A549 (cell line): ENCODE results near the gene SORD. TPM values are rescaled to one million over a fixed set of nuclear protein-coding genes. Genes with fewer than 3 reads are reported as not detected.
"Not testable (repeated sequence)": the region's sequence is repeated elsewhere in the genome, so short reads cannot be mapped to it uniquely, and the experiment has no call there.

Experiments used
- ATAC-seq, 2 experiments: fragments of 200-7000 bp in 1 of 2; fragments of >200 bp in 1 of 2; cut with Nextera tagmentation in 1 of 2; cut with Tn5 transposase in 1 of 2; 3 replicates each; pipeline versions ENCODE4 v1.8.0 to v1.9.1; 2018 to 2020; ENCODE audit warnings: mild to moderate bottlenecking in 1 of 2, moderate library complexity in 1 of 2
- CTCF ChIA-PET: fragments of 300-600 bp; sonication (Branson Sonifier 250); formaldehyde crosslinking; extraction: SDS; loops from one replicate; lab custom pipeline; 2021; ENCODE audit warnings: antibody characterized with exemption, inconsistent platforms; lab: Yijun Ruan, JAX
- POLR2A ChIA-PET: fragments of 350-600 bp; formaldehyde crosslinking; extraction: SDS; loops from one replicate; lab custom pipeline; 2021; ENCODE audit warnings: antibody characterized with exemption, inconsistent platforms; lab: Yijun Ruan, JAX
- DNase-seq, 2 experiments: peaks; one replicate each; pipeline versions ENCODE4 v3.0.0 to v3.0.0-alpha.2; 2011 to 2016; ENCODE audit warnings: low read depth in 1 of 2, low spot score in 1 of 2
- FAIRE-seq: peaks from 2 replicates; lab custom pipeline; 2011; peaks lifted over from hg19 to GRCh38; lab: Jason Lieb, UNC
- H3K27ac ChIP-seq, 2 experiments: fragments of >200 bp; sonication (Bioruptor Twin); formaldehyde crosslinking; 3 replicates each; pipeline ENCODE4 v1.5.1; 2016 to 2017
- H3K4me1 ChIP-seq: fragments of >200 bp; sonication (Bioruptor Twin); formaldehyde crosslinking; 3 replicates; pipeline ENCODE4 v1.6.1; 2016
- H3K4me2 ChIP-seq: fragments of >200 bp; sonication (Bioruptor Twin); formaldehyde crosslinking; 3 replicates; pipeline ENCODE4 v1.6.1; 2016
- H3K4me3 ChIP-seq: fragments of >200 bp; sonication (Bioruptor Twin); formaldehyde crosslinking; 3 replicates; pipeline ENCODE4 v1.5.1; 2016
- H3K9me3 ChIP-seq: fragments of >200 bp; sonication (Bioruptor Twin); formaldehyde crosslinking; 3 replicates; pipeline ENCODE4 v1.6.1; 2016
- EHF ChIP-seq: fragments of 250-450 bp; sonication (Bioruptor Pico); IDR thresholded peaks from 2 replicates; pipeline ENCODE4 v1.5.0; 2020; ENCODE audit warnings: mild to moderate bottlenecking
- EHMT2 ChIP-seq: fragments of 200-600 bp; sonication (generic); IDR thresholded peaks from 2 replicates; pipeline ENCODE4 v1.6.1; 2016; ENCODE audit warnings: antibody characterized with exemption, low read depth, mild to moderate bottlenecking, moderate library complexity
- EP300 ChIP-seq, 2 experiments: fragments of >200 bp; sonication (Bioruptor Twin); formaldehyde crosslinking; IDR thresholded peaks; 2 replicates in 1 of 2; 3 replicates in 1 of 2; pipeline ENCODE4 v1.6.1; 2016 to 2017
- GATA3 ChIP-seq: IDR thresholded peaks from 2 replicates; pipeline ENCODE4 v1.6.1; 2012; ENCODE audit warnings: borderline replicate concordance
- HDAC2 ChIP-seq: fragments of 200-600 bp; sonication (generic); IDR thresholded peaks from 2 replicates; pipeline ENCODE4 v1.6.1; 2016
- HEYL ChIP-seq: fragments of 250-450 bp; sonication (Bioruptor Pico); IDR thresholded peaks from 2 replicates; pipeline ENCODE4 v1.8.0; 2021; ENCODE audit warnings: mild to moderate bottlenecking, moderate library complexity
- HOXB5 ChIP-seq: fragments of 250-450 bp; sonication (Bioruptor Pico); IDR thresholded peaks from 2 replicates; pipeline ENCODE4 v1.5.0; 2020; ENCODE audit warnings: mild to moderate bottlenecking, moderate library complexity
- JUN ChIP-seq, 2 experiments: fragments of >200 bp; sonication (Bioruptor Twin); formaldehyde crosslinking; IDR thresholded peaks; 2 replicates in 1 of 2; 3 replicates in 1 of 2; pipeline ENCODE4 v1.6.1; 2016 to 2017
- MAFK ChIP-seq: fragments of 450-650 bp; IDR thresholded peaks from 2 replicates; pipeline ENCODE4 v1.6.1; 2014; ENCODE audit not compliant: partially characterized antibody
- MAZ ChIP-seq: fragments of 150-350 bp; IDR thresholded peaks from 2 replicates; pipeline ENCODE4 v1.6.1; 2014; ENCODE audit warnings: antibody characterized with exemption, low read depth, low read length, borderline replicate concordance
- MYC ChIP-seq: IDR thresholded peaks from 2 replicates; pipeline ENCODE4 v1.6.1; 2012; ENCODE audit warnings: mild to moderate bottlenecking, inconsistent platforms, low read length, improper control_type of control experiment, borderline replicate concordance
- NPAS2 ChIP-seq: fragments of 250-450 bp; sonication (Bioruptor Pico); IDR thresholded peaks from 2 replicates; pipeline ENCODE4 v1.8.0; 2022; ENCODE audit warnings: mild to moderate bottlenecking, moderate library complexity, borderline replicate concordance
- POLR2A ChIP-seq: IDR thresholded peaks from 2 replicates; pipeline ENCODE4 v1.6.1; 2012; ENCODE audit warnings: mild to moderate bottlenecking, low read length
- RCOR1 ChIP-seq: fragments of 150-350 bp; IDR thresholded peaks from 2 replicates; pipeline ENCODE4 v1.6.1; 2014; ENCODE audit warnings: antibody characterized with exemption, low read length, low read depth
- TFCP2L1 ChIP-seq: fragments of 250-450 bp; sonication (Bioruptor Pico); IDR thresholded peaks from 2 replicates; pipeline ENCODE4 v1.5.0; 2021; ENCODE audit warnings: mild to moderate bottlenecking
- ZC3H11A ChIP-seq: fragments of 450-650 bp; IDR thresholded peaks from 2 replicates; pipeline ENCODE4 v1.6.1; 2014; ENCODE audit warnings: antibody characterized with exemption, mild to moderate bottlenecking
- ZFP36 ChIP-seq: fragments of 450-650 bp; IDR thresholded peaks from 2 replicates; pipeline ENCODE4 v1.6.1; 2014; ENCODE audit warnings: borderline replicate concordance; ENCODE audit not compliant: partially characterized antibody
- ZNF302 ChIP-seq: fragments of 250-450 bp; sonication (Bioruptor Pico); IDR thresholded peaks from 2 replicates; pipeline ENCODE4 v1.9.0; 2021; ENCODE audit warnings: inconsistent platforms, mild to moderate bottlenecking, moderate library complexity
- WGBS: methylation state at CpG from one replicate; pipeline ENCODE4 v1.1.6; 2017; ENCODE audit errors: missing lambda C conversion rate; 5-methylcytosine and 5-hydroxymethylcytosine counted together
- polyA plus RNA-seq, 4 experiments: library from polyadenylated mRNA; depleted of rRNA in 3 of 4; stranded (reverse); fragments of >200 nt; fragmentation: RNase III in 1 of 4; extraction: RNeasy Plus Mini Kit Qiagen cat#74134 plus additional on column Dnase treatment in 1 of 4; gene quantifications; 2 replicates in 3 of 4; 3 replicates in 1 of 4; pipeline ENCODE4 v1.2.3, GENCODE V29; 2011 to 2017
- TF ChIP-seq, protein P1 (sequence below): fragments of 450-650 bp; IDR thresholded peaks from 2 replicates; pipeline ENCODE4 v1.6.1; 2014; ENCODE audit warnings: antibody characterized with exemption
- TF ChIP-seq, protein P2 (sequence below): fragments of 150-350 bp; IDR thresholded peaks from 2 replicates; pipeline ENCODE4 v1.6.1; 2014; ENCODE audit warnings: low read depth, mild to moderate bottlenecking, low read length
- TF ChIP-seq, protein P3 (sequence below): fragments of 250-450 bp; sonication (Bioruptor Pico); IDR thresholded peaks from 2 replicates; pipeline ENCODE4 v1.5.0; 2020; ENCODE audit warnings: low read depth, mild to moderate bottlenecking, moderate library complexity
- TF ChIP-seq, protein P4 (sequence below): IDR thresholded peaks from 2 replicates; pipeline ENCODE4 v1.6.1; 2012
- TF ChIP-seq, protein P5 (sequence below): fragments of >200 bp; sonication (Bioruptor Twin); formaldehyde crosslinking; IDR thresholded peaks from 3 replicates; pipeline ENCODE4 v1.5.1; 2016

The SORD gene
- polyA plus RNA-seq, 2 of the 4 experiments (the other 2 are of a cell fraction), result 37.6 to 49.8 TPM

DNA sequence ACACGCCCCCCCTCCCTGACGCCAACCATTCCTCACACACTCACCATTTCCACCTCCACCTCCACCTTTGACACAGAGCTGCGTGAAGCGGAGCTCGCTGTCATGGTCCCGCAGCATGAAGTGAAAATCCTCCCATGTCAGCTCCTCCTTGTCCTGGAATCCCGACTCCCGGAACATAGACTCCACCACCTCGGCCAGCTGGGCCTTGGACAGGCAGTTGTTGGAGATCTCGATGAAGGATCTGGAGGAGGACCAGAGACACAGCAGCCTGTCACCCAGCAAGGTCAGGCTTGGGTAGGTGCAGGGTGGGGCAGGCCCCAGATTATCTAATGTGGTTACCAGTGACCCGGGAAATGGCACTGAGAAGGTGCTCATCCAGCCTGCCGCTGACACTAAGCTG, 78.8 kb downstream of the SORD start:
- ATAC-seq (no peak), DNase-seq (no peak), FAIRE-seq (no peak)
- WGBS, result 72% methylated on average over 9 of the region's 12 CpGs
- no peak overlapping the region for H3K4me2 ChIP-seq
- no peak overlapping the region for H3K27ac ChIP-seq
- H3K4me3 ChIP-seq, result no peak overlapping the region
- no peaks in the 10 kb centered on the region for H3K4me1 ChIP-seq
- no peak for TF ChIP-seq ZFP36
- TF ChIP-seq EHF (CRISPR knock-in tag), result no peak
- no peak for TF ChIP-seq ZC3H11A
- no peak for TF ChIP-seq RCOR1
- no peak for TF ChIP-seq MAFK
- TF ChIP-seq TFCP2L1 (CRISPR knock-in tag), result no peak
- TF ChIP-seq, all 56 proteins: peak for 0
- H3K9me3 ChIP-seq, result no peaks in the 10 kb centered on the region
- POLR2A ChIA-PET, result no interaction called here
- CTCF ChIA-PET, result interaction anchor here (0.6 to 1.2 kb wide), 3 partner anchors 13 to 223 kb away, joined by 3 to 4 read pairs (median 3); partner anchors contain the start of genes DUOX2 and DUOXA2

DNA sequence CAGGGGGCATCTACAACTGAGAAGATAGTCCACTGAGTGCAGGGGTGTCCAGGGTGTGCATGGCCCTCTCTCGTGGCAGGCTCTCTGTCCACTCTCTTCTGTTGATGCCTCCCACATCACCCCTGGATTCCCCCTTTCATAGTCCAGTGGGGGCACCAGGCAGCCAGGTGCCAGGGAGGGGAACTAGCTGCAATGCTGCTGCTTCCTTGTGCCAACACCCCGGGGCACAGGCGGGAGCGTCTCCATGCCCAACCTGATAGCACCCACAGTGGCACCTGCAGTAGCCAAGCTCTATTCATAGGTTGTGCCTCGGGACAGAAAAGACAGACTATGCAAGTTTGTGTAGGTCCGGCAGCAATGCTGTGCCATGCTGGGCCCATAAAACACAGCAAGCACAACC, 79.2 kb downstream of the SORD start:
- ChIA-PET CTCF (interaction anchor here (1.0 to 1.2 kb wide), 2 partner anchors 12 to 16 kb away, joined by 3 to 4 read pairs; partner anchors contain the start of genes DUOX2 and DUOXA2), POLR2A (no interaction called here)
- TF ChIP-seq EP300 (IDR thresholded peaks at IDR 0.05), result no peak
- no peak for TF ChIP-seq HEYL (CRISPR knock-in tag)
- H3K9me3 ChIP-seq, result no peaks in the 10 kb centered on the region
- ATAC-seq (no peak), FAIRE-seq (no peak), DNase-seq (no peak)
- H3K4me3 ChIP-seq, result no peak overlapping the region
- WGBS, result 33% methylated on average over 1 of the region's 6 CpGs
- no peaks in the 10 kb centered on the region for H3K4me1 ChIP-seq
- no peak overlapping the region for H3K4me2 ChIP-seq
- no peak overlapping the region for H3K27ac ChIP-seq

DNA sequence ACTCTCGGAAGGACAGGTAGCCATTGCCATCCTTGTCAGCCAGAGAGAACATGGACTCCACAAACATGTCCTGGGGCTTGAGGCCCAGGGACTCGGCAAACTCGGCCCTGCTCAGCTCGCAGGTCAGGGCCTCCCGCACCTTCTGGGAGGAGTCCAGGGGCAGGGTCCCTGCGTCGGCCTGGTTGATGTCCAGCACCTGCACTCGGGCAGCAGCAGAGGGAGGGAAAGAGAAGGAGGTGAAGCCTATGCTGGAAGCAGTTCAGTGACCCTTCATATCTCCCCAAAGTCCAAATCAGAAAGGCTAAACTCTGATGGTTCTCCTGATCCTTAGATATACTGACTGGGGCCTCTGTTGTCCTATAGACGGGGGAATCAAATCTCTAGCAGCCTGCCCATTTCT, 81.2 kb downstream of the SORD start:
- DNase-seq, H3K4me3 ChIP-seq, H3K4me1 ChIP-seq, ATAC-seq, CTCF ChIA-PET, FAIRE-seq, H3K9me3 ChIP-seq, POLR2A ChIA-PET, H3K4me2 ChIP-seq, H3K27ac ChIP-seq: not testable (repeated sequence)
- WGBS, result 60% methylated on average over 6 of the region's 9 CpGs

DNA sequence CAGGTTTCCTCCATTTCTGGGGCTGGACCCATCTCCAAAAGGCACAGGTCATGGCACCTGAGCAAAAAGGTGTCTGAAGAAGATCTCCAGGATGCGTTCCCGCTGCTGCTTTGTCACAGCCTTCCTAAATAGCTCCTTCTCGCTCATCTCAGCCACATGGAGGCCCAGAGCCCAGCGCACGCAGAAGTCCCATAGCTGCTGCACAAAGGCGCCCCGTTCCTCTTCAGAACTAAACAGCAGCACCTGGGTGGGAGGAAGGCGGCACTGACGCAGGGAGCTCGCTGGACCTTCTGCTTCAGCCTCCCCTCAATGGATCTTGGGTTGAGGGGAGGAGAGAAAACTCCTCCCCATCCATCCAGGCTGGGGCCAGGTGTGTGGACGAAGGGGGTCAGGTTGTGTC, 82.6 kb downstream of the SORD start:
- no peak for FAIRE-seq
- TF ChIP-seq EHMT2, result no peak
- no peak for TF ChIP-seq MYC
- TF ChIP-seq MAZ, result no peak
- TF ChIP-seq, protein P1, sequence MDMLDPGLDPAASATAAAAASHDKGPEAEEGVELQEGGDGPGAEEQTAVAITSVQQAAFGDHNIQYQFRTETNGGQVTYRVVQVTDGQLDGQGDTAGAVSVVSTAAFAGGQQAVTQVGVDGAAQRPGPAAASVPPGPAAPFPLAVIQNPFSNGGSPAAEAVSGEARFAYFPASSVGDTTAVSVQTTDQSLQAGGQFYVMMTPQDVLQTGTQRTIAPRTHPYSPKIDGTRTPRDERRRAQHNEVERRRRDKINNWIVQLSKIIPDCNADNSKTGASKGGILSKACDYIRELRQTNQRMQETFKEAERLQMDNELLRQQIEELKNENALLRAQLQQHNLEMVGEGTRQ, result no peak
- TF ChIP-seq, protein P2, sequence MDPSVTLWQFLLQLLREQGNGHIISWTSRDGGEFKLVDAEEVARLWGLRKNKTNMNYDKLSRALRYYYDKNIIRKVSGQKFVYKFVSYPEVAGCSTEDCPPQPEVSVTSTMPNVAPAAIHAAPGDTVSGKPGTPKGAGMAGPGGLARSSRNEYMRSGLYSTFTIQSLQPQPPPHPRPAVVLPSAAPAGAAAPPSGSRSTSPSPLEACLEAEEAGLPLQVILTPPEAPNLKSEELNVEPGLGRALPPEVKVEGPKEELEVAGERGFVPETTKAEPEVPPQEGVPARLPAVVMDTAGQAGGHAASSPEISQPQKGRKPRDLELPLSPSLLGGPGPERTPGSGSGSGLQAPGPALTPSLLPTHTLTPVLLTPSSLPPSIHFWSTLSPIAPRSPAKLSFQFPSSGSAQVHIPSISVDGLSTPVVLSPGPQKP, result no peak
- no peak for TF ChIP-seq RCOR1
- TF ChIP-seq NPAS2 (CRISPR knock-in tag), result no peak
- TF ChIP-seq GATA3, result no peak
- TF ChIP-seq, protein P3, sequence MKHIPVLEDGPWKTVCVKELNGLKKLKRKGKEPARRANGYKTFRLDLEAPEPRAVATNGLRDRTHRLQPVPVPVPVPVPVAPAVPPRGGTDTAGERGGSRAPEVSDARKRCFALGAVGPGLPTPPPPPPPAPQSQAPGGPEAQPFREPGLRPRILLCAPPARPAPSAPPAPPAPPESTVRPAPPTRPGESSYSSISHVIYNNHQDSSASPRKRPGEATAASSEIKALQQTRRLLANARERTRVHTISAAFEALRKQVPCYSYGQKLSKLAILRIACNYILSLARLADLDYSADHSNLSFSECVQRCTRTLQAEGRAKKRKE, result no peak
- no peak for TF ChIP-seq POLR2A
- TF ChIP-seq, protein P4, sequence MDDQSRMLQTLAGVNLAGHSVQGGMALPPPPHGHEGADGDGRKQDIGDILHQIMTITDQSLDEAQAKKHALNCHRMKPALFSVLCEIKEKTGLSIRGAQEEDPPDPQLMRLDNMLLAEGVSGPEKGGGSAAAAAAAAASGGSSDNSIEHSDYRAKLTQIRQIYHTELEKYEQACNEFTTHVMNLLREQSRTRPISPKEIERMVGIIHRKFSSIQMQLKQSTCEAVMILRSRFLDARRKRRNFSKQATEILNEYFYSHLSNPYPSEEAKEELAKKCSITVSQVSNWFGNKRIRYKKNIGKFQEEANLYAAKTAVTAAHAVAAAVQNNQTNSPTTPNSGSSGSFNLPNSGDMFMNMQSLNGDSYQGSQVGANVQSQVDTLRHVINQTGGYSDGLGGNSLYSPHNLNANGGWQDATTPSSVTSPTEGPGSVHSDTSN, result no peak
- TF ChIP-seq HOXB5 (CRISPR knock-in tag), result no peak
- TF ChIP-seq, protein P5, sequence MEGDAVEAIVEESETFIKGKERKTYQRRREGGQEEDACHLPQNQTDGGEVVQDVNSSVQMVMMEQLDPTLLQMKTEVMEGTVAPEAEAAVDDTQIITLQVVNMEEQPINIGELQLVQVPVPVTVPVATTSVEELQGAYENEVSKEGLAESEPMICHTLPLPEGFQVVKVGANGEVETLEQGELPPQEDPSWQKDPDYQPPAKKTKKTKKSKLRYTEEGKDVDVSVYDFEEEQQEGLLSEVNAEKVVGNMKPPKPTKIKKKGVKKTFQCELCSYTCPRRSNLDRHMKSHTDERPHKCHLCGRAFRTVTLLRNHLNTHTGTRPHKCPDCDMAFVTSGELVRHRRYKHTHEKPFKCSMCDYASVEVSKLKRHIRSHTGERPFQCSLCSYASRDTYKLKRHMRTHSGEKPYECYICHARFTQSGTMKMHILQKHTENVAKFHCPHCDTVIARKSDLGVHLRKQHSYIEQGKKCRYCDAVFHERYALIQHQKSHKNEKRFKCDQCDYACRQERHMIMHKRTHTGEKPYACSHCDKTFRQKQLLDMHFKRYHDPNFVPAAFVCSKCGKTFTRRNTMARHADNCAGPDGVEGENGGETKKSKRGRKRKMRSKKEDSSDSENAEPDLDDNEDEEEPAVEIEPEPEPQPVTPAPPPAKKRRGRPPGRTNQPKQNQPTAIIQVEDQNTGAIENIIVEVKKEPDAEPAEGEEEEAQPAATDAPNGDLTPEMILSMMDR, result no peak
- no peak for TF ChIP-seq ZNF302 (CRISPR knock-in tag)
- TF ChIP-seq HDAC2, result no peak
- TF ChIP-seq JUN (IDR thresholded peaks at IDR 0.05), result no peak
- TF ChIP-seq, all 56 proteins: peak for 0
- H3K4me1 ChIP-seq, result no peaks in the 10 kb centered on the region
- H3K4me2 ChIP-seq, result no peak overlapping the region
- POLR2A ChIA-PET, result no interaction called here
- no peak overlapping the region for H3K27ac ChIP-seq
- H3K9me3 ChIP-seq, result no peaks in the 10 kb centered on the region
- 72% methylated on average over 8 of the region's 11 CpGs for WGBS
- CTCF ChIA-PET, result interaction anchor here (0.5 to 1.8 kb wide), 5 partner anchors 12 to 138 kb away, joined by 3 to 11 read pairs (median 4); no protein-coding TSS in a partner anchor
- H3K4me3 ChIP-seq, result no peak overlapping the region
- ATAC-seq (no peak), DNase-seq (no peak)
